GM18873 (cell line): ENCODE results near the gene INPP5A.
"Not testable (repeated sequence)": the region's sequence is repeated elsewhere in the genome, so short reads cannot be mapped to it uniquely, and the experiment has no call there.

Experiments used
- ATAC-seq: cut with Tn5 transposase; IDR thresholded peaks from one replicate; pipeline ENCODE4 v1.9.1; 2021; ENCODE audit warnings: mild to moderate bottlenecking, moderate library complexity, moderate number of reproducible peaks; ENCODE audit not compliant: unreplicated experiment, low FRiP score

INPP5A gene

GRCh38 chr10:132666705-132667341, 129.2 kb downstream of the INPP5A start:
- ATAC-seq, result no peak

- no peak for ATAC-seq
These were observed 129.9 kb downstream of the INPP5A start for GRCh38 chr10:132667342-132668047.

GRCh38 chr10:132668048-132668394, 130.4 kb downstream of the INPP5A start:
- no peak for ATAC-seq

- no peak for ATAC-seq
These were observed 131.7 kb downstream of the INPP5A start for GRCh38 chr10:132669208-132669861.

- no peak for ATAC-seq
These were observed 133.1 kb downstream of the INPP5A start for GRCh38 chr10:132670546-132671227.

GRCh38 chr10:132671228-132672154, 133.9 kb downstream of the INPP5A start:
- ATAC-seq, result no peak

- not testable (repeated sequence) for ATAC-seq
These were observed 136.2 kb downstream of the INPP5A start for GRCh38 chr10:132673746-132674145.

- ATAC-seq, result no peak
These were observed 136.7 kb downstream of the INPP5A start for GRCh38 chr10:132674311-132674710.

- ATAC-seq, result no peak
These were observed 137.6 kb downstream of the INPP5A start for GRCh38 chr10:132675031-132675740.

- ATAC-seq, result no peak
These were observed 138.8 kb downstream of the INPP5A start for GRCh38 chr10:132676193-132676891.

- ATAC-seq, result no peak
These were observed 139.5 kb downstream of the INPP5A start for GRCh38 chr10:132677096-132677472.

GRCh38 chr10:132677473-132678227, 140.1 kb downstream of the INPP5A start:
- no peak for ATAC-seq

- no peak for ATAC-seq
These were observed 141.0 kb downstream of the INPP5A start for GRCh38 chr10:132678436-132679216.

- no peak for ATAC-seq
These were observed 141.6 kb downstream of the INPP5A start for GRCh38 chr10:132679217-132679595.

- no peak for ATAC-seq
These were observed 142.1 kb downstream of the INPP5A start for GRCh38 chr10:132679640-132680039.

- ATAC-seq, result not testable (repeated sequence)
These were observed 143.2 kb downstream of the INPP5A start for GRCh38 chr10:132680741-132681140.
